ENCODE data around the gene UCN.

DNA sequence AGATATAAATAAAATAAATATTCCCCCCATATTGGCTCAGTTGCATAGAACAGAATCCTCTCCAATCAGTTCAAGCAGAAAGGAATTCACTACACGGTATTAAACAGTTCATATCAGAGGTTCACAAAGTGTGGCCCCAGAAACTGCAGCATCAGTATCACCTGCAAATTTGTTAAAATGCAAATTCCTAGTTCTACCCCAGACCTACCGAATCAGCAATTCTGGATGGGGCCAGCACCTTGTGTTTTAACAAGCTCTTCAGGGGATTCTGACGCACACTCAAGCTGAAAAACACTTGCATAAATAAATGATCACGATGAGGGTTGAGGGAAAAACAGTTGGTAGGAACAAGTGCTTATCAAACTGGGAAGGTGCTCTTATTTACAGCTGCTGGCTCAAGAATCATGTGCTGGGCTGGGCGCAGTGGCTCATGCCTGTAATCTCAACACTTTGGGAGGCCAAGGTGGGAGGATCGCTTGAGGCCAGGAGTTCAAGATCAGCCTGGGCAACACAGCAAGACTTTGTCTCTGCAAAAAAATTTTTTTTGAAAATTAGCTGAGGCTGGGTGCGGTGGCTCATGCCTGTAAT lies 42.0 kb upstream of the UCN start:
- TF ChIP-seq, protein P1, sequence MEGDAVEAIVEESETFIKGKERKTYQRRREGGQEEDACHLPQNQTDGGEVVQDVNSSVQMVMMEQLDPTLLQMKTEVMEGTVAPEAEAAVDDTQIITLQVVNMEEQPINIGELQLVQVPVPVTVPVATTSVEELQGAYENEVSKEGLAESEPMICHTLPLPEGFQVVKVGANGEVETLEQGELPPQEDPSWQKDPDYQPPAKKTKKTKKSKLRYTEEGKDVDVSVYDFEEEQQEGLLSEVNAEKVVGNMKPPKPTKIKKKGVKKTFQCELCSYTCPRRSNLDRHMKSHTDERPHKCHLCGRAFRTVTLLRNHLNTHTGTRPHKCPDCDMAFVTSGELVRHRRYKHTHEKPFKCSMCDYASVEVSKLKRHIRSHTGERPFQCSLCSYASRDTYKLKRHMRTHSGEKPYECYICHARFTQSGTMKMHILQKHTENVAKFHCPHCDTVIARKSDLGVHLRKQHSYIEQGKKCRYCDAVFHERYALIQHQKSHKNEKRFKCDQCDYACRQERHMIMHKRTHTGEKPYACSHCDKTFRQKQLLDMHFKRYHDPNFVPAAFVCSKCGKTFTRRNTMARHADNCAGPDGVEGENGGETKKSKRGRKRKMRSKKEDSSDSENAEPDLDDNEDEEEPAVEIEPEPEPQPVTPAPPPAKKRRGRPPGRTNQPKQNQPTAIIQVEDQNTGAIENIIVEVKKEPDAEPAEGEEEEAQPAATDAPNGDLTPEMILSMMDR (conservative IDR thresholded peaks at IDR 0.05; ENCODE audit: low read depth, low read length): no peak
- TF ChIP-seq RCOR1 (IDR thresholded peaks at IDR 0.05; ENCODE audit: insufficient replicate concordance, low read length): no peak
- TF ChIP-seq POLR2A (IDR thresholded peaks at IDR 0.05; ENCODE audit: low read depth, low read length): no peak
- TF ChIP-seq, protein P2, sequence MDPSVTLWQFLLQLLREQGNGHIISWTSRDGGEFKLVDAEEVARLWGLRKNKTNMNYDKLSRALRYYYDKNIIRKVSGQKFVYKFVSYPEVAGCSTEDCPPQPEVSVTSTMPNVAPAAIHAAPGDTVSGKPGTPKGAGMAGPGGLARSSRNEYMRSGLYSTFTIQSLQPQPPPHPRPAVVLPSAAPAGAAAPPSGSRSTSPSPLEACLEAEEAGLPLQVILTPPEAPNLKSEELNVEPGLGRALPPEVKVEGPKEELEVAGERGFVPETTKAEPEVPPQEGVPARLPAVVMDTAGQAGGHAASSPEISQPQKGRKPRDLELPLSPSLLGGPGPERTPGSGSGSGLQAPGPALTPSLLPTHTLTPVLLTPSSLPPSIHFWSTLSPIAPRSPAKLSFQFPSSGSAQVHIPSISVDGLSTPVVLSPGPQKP (IDR thresholded peaks at IDR 0.05; ENCODE audit: borderline replicate concordance, low read depth, low read length): no peak

Measured in IMR-90 (cell line).